SU-DHL-6 (cell line): Measurements from ENCODE around the gene M1AP.

Experiments
- H2AFZ ChIP-seq: fragments of 200-600 bp; sonication (generic); 2 replicates; pipeline ENCODE4 v1.6.1; 2014; ENCODE audit warnings: low read depth, mild to moderate bottlenecking, moderate library complexity, mixed read lengths, antibody characterized with exemption, low read length; ENCODE audit not compliant: severe bottlenecking
- H3F3A ChIP-seq: fragments of 200-600 bp; shearing (Covaris generic); 2 replicates; pipeline ENCODE4 v1.6.0; 2016; ENCODE audit warnings: antibody characterized with exemption, mild to moderate bottlenecking; ENCODE audit not compliant: insufficient read depth
- H3K27ac ChIP-seq: fragments of 200-600 bp; sonication (generic); 2 replicates; pipeline ENCODE4 v1.5.1; 2016; ENCODE audit warnings: low read depth, mild to moderate bottlenecking, low read length, moderate library complexity, mixed read lengths
- H3K27me3 ChIP-seq: fragments of 200-600 bp; sonication (generic), shearing (Covaris generic); 2 replicates; pipeline ENCODE4 v1.6.0; 2014; ENCODE audit warnings: mild to moderate bottlenecking, low read length
- H3K36me3 ChIP-seq: fragments of 200-600 bp; sonication (generic); 2 replicates; pipeline ENCODE4 v1.6.1; 2014; ENCODE audit warnings: mild to moderate bottlenecking, low read length, mixed read lengths
- H3K4me2 ChIP-seq: fragments of 300-600, 200-600 bp; shearing (Covaris generic), sonication (generic); 2 replicates; pipeline ENCODE4 v1.6.0; 2014; ENCODE audit warnings: low read length, low read depth, mild to moderate bottlenecking; ENCODE audit not compliant: poor library complexity, severe bottlenecking
- H3K4me3 ChIP-seq: fragments of 200-600 bp; sonication (generic); 2 replicates; pipeline ENCODE4 v1.5.1; 2014; ENCODE audit warnings: antibody characterized with exemption, low read length, mild to moderate bottlenecking, mixed read lengths; ENCODE audit not compliant: insufficient read depth, poor library complexity, severe bottlenecking
- H3K79me2 ChIP-seq: fragments of 200-600 bp; sonication (generic); 2 replicates; pipeline ENCODE4 v1.6.1; 2014; ENCODE audit warnings: mild to moderate bottlenecking, low read length, moderate library complexity; ENCODE audit not compliant: insufficient read depth
- H3K9ac ChIP-seq: fragments of 200-600 bp; sonication (generic); 2 replicates; pipeline ENCODE4 v1.7.0; 2014; ENCODE audit warnings: mild to moderate bottlenecking, low read length
- H3K9me2 ChIP-seq: fragments of 200-600 bp; sonication (generic); replicated peaks from 2 replicates; pipeline ENCODE4 v1.6.1; 2014; ENCODE audit warnings: low read length; ENCODE audit not compliant: insufficient read depth
- H3K9me3 ChIP-seq: fragments of 200-600 bp; sonication (generic); 2 replicates; pipeline ENCODE4 v1.6.1; 2014; ENCODE audit warnings: low read length, mixed read lengths; ENCODE audit not compliant: insufficient read depth
- H4K20me1 ChIP-seq: fragments of 200-600 bp; sonication (generic); 2 replicates; pipeline ENCODE4 v1.6.1; 2014; ENCODE audit warnings: low read depth, mild to moderate bottlenecking, antibody characterized with exemption, low read length, moderate library complexity, mixed read lengths
- CTCF ChIP-seq: fragments of 200-600 bp; sonication (generic); IDR thresholded peaks from one replicate; pipeline ENCODE4 v1.5.1; 2017; ENCODE audit warnings: antibody characterized with exemption, mild to moderate bottlenecking, low read length, moderate library complexity; ENCODE audit not compliant: insufficient read depth, poor library complexity, severe bottlenecking
- EZH2phosphoT487 ChIP-seq: fragments of 200-600 bp; sonication (generic), shearing (Covaris generic); conservative IDR thresholded peaks from 2 replicates; pipeline ENCODE4 v1.6.1; 2018; ENCODE audit warnings: mild to moderate bottlenecking, antibody characterized with exemption, low read length, moderate library complexity, mixed read lengths

The M1AP gene

GRCh38 chr2:74532222-74532621, 115.9 kb downstream of the M1AP start:
- Histone ChIP-seq H3K79me2 (peaks cover 23% of the 10 kb centered on the region), H3K27me3 (no peaks in the 10 kb centered on the region), H3K9me3 (no peaks in the 10 kb centered on the region), H2AFZ (no peak overlapping the region), H3K4me3 (no peak overlapping the region), H3K9ac (no peak overlapping the region), H3F3A (peaks cover 5% of the 10 kb centered on the region; the same call in 1 of the 2 replicates), H3K9me2 (no peaks in the 10 kb centered on the region), H3K27ac (no peak overlapping the region), H4K20me1 (no peaks in the 10 kb centered on the region), H3K4me2 (no peak overlapping the region), H3K36me3 (0 out of 2 replicates have a peak, but pooled peaks cover 2% of the 10 kb centered on the region)
- no peak for TF ChIP-seq EZH2phosphoT487
- TF ChIP-seq CTCF = peak; percentile 8

GRCh38 chr2:74531666-74532065, 116.5 kb downstream of the M1AP start:
- Histone ChIP-seq H2AFZ (no peak overlapping the region), H3K4me2 (peak overlapping the region; percentile 83), H3K36me3 (peaks cover 7% of the 10 kb centered on the region), H3K9me3 (no peaks in the 10 kb centered on the region), H3F3A (peaks cover 7% of the 10 kb centered on the region; the same call in 1 of the 2 replicates), H4K20me1 (no peaks in the 10 kb centered on the region), H3K4me3 (no peak overlapping the region), H3K27me3 (no peaks in the 10 kb centered on the region), H3K27ac (no peak overlapping the region), H3K79me2 (peaks cover 23% of the 10 kb centered on the region), H3K9ac (peak overlapping the region; percentile 89), H3K9me2 (no peaks in the 10 kb centered on the region)
- TF ChIP-seq CTCF (no peak), EZH2phosphoT487 (no peak)

- Histone ChIP-seq H3K9ac (peak overlapping the region; percentile 89), H3K79me2 (peaks cover 23% of the 10 kb centered on the region), H3K36me3 (peaks cover 11% of the 10 kb centered on the region), H3K9me3 (no peaks in the 10 kb centered on the region), H2AFZ (peak overlapping the region; percentile 38), H4K20me1 (no peaks in the 10 kb centered on the region), H3K9me2 (no peaks in the 10 kb centered on the region), H3K27ac (peak overlapping the region; percentile 67), H3F3A (peaks cover 10% of the 10 kb centered on the region; the same call in 1 of the 2 replicates), H3K4me2 (peak overlapping the region; percentile 83), H3K4me3 (peak overlapping the region; percentile 81), H3K27me3 (no peaks in the 10 kb centered on the region)
- TF ChIP-seq EZH2phosphoT487 = no peak
- no peak for TF ChIP-seq CTCF
These were observed 117.6 kb downstream of the M1AP start for GRCh38 chr2:74530239-74531187.
